ENCODE data around the gene PDCD11.

- TF ChIP-seq EZH2 (IDR thresholded peaks at IDR 0.05; ENCODE audit: insufficient read depth, poor library complexity, severe bottlenecking) = no peak
- no peak for TF ChIP-seq EZH2phosphoT487 (IDR thresholded peaks at IDR 0.05; ENCODE audit: insufficient read depth, low read depth)
Observed at GRCh38 chr10:103439776-103440175, 43.4 kb downstream of the PDCD11 start.

Data from GM23248 (cell line).